Urinary bladder (tissue), 4 donors: ENCODE data around the gene KCTD20. TPM values are rescaled to one million over a fixed set of nuclear protein-coding genes. Genes with fewer than 3 reads are reported as not detected.
"Not testable (repeated sequence)": the region's sequence is repeated elsewhere in the genome, so short reads cannot be mapped to it uniquely, and the experiment has no call there.

Experiments
- DNase-seq: peaks from one replicate; pipeline ENCODE4 v3.0.0-alpha.2; 2015; ENCODE audit errors: extremely low spot score
- H3K27ac ChIP-seq: one replicate; pipeline ENCODE4 v1.5.1; 2013; ENCODE audit warnings: low read depth, mild to moderate bottlenecking, moderate library complexity
- H3K36me3 ChIP-seq: one replicate; pipeline ENCODE4 v1.6.1; 2013; ENCODE audit warnings: mild to moderate bottlenecking, moderate library complexity; ENCODE audit not compliant: insufficient read depth
- H3K4me1 ChIP-seq: one replicate; pipeline ENCODE4 v1.6.1; 2013; ENCODE audit warnings: mild to moderate bottlenecking, moderate library complexity; ENCODE audit not compliant: insufficient read depth
- H3K4me3 ChIP-seq: one replicate; pipeline ENCODE4 v1.5.1; 2013; ENCODE audit warnings: low read depth, low read length
- WGBS: extraction: QIAGEN DNeasy Blood & Tissue Kit; methylation state at CpG from one replicate; pipeline ENCODE4 v1.1.7; 2013; 5-methylcytosine and 5-hydroxymethylcytosine counted together
- polyA plus RNA-seq: library from polyadenylated mRNA; stranded (reverse); fragments of 200-250 nt; gene quantifications from one replicate; pipeline ENCODE4 v1.2.3, GENCODE V29; 2013
- total RNA-seq: library from RNA; depleted of rRNA; stranded (reverse); fragments of >200 nt; gene quantifications from one replicate; pipeline ENCODE4 v1.2.3, GENCODE V29; 2014
- donor health status: healthy with polysubstance abuse.
- donor health status: healthy.

Gene KCTD20
- total and polyA plus RNA-seq, 2 donors, result 37.2 to 93.5 TPM

DNA sequence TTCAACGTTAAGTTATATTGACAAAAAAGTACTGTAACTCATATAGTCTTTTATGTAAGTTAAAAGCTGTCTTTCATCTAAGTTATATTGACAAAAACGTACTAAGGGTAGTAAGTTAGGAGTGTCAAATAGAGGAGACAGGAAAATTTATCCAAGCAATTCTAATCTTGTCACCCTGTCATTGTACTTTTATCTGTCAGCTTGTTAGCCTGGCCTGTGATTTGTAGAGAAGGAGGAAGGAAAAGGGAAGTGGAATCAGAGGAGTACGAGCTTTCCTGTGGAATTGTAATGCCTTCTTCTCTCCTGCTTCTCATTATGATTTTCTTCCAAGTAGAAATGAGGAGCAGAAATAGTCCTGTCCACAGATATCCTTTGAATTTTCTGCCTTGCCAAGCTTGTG, 18.8 kb downstream of the KCTD20 start:
- no peaks in the 10 kb centered on the region for H3K4me1 ChIP-seq
- H3K4me3 ChIP-seq, result no peak overlapping the region
- 61% methylated on average over 3 of the region's 3 CpGs for WGBS
- H3K36me3 ChIP-seq, result no peaks in the 10 kb centered on the region
- no peak overlapping the region for H3K27ac ChIP-seq
- DNase-seq, result no peak

DNA sequence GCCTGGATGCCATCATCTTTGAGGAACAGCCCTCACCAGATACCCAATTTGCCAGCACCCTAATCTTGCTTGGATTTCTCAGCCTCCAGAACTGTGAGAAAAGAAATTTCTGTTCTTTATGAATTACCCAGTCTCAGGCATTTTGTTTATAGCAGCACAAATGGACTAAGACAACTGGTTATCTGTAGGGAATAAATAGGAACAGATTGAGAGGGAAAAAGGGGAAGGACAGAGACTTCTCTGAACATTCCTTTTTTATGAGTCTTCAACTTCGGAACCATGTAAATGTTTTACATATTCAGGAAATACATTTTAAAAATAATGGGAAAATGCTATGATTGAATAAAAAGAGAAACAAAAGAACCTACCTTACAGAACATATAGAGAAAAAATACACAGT, 20.9 kb downstream of the KCTD20 start:
- no peak overlapping the region for H3K27ac ChIP-seq
- no peak for DNase-seq
- no peaks in the 10 kb centered on the region for H3K36me3 ChIP-seq
- WGBS, result 16% methylated on average over 1 of the region's 1 CpG
- no peak overlapping the region for H3K4me3 ChIP-seq
- H3K4me1 ChIP-seq, result no peaks in the 10 kb centered on the region

DNA sequence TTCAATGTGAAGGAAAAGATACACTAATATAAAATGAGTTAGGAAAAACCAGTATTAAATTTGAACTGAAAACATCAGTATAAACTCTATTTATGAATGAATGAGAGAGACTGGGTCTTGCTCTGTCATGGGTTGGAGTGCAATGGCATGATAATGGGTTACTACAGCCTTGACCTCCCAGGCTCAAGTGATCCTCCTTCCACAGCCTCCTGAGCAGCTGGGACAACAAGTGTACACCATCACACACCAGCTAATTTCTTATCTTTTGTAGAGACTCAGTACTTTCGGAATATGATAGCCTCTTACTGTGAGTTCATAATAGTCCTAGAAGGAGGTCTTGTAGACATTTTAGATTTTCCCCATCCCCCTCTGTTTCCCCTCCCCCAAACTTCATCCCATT, 21.4 kb downstream of the KCTD20 start:
- H3K4me3 ChIP-seq, result no peak overlapping the region
- no peaks in the 10 kb centered on the region for H3K36me3 ChIP-seq
- WGBS, result 84% methylated on average over 1 of the region's 1 CpG
- no peak overlapping the region for H3K27ac ChIP-seq
- no peaks in the 10 kb centered on the region for H3K4me1 ChIP-seq
- no peak for DNase-seq

DNA sequence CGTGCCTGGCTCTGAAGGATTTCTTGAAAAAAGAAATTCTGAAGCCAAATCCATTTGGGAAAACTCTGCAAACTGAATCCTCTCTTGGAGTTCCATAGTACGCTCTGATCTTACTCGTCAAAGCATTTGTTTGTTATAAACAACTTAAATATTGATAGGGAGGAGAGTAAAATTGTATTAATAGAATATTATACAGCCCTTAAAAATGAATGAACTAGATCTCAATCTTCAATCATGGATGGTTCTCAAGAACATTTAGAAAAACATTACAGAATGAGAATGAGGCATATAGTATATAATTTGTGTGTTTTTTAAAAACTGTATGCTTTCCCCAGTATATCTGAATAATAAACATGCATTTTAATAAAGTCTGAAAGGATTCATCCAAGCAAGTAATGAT, 24.8 kb downstream of the KCTD20 start:
- no peak for DNase-seq
- peaks cover 5% of the 10 kb centered on the region for H3K36me3 ChIP-seq
- no peak overlapping the region for H3K27ac ChIP-seq
- no peak overlapping the region for H3K4me3 ChIP-seq
- H3K4me1 ChIP-seq, result no peaks in the 10 kb centered on the region
- WGBS, result 98% methylated on average over 3 of the region's 3 CpGs

DNA sequence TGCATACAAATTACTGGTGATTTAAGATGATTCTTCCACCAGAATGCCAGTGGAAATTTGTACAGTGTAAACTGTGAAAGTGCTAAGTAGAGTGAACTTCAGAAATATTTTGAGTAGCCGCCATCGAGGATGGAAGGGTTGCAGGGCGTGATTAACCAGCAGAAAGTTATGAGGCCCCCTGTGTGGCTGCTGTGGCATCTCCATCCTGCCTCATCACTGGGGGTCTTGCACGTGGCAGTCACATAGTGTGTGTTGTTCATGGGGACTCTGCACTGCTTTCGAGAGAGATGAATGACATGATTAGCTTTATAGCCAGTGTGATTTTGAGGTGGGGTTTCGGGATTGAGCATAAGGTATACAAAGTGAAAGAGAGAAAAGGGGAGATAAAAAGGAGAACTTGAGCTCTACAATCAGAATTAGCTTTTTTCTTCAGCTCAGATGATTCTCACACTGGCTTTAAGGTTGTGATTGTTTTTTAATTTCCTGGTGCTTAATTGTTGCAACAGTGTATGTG, 26.4 kb downstream of the KCTD20 start:
- DNase-seq, result no peak
- H3K4me3 ChIP-seq, result no peak overlapping the region
- no peaks in the 10 kb centered on the region for H3K4me1 ChIP-seq
- 69% methylated on average over 6 of the region's 6 CpGs for WGBS
- no peak overlapping the region for H3K27ac ChIP-seq
- peaks cover 5% of the 10 kb centered on the region for H3K36me3 ChIP-seq

DNA sequence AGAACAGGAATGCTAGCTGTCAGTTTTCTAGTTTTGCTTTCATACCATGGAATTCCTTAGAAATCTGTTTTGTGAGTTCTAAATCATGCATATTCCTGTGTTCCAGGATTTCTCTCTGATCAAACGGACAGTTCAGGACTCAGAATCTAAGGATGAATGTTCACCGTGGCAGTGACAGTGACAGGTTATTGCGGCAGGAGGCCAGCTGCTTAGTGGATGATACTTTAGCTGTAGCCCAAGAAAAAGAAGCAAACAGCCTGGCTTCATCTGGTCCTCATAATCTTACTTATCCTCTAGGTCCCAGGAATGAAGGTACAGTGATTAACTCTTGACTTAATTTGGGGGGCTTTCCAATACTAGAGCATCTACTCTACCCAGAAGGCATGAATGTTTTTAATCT, 27.1 kb downstream of the KCTD20 start:
- Histone ChIP-seq H3K4me1 (no peaks in the 10 kb centered on the region), H3K36me3 (peaks cover 5% of the 10 kb centered on the region), H3K27ac (no peak overlapping the region), H3K4me3 (no peak overlapping the region)
- DNase-seq, result no peak
- 89% methylated on average over 3 of the region's 3 CpGs for whole genome bisulfite sequencing

DNA sequence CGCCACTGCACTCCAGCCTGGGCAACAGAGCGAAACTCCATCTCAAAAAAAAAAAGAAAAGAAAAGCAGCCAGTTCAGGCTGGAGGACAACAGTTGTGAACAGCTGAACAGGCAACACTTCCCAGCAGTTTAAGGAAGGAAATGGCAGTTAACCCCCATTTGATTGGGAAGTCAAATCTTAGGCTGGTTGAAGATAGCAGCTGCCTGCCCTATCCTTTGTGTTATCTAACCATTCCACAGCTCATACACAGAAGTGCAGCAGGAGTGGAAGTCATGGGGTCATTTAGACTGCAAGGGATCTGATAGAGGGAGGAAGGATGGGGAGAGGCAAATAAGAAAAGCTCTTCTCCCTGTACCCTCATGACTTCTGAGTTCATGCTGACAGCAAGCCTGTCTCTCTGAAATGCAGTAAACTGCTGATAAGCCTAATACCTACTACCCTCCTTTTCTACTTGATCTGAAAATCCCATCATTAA, 35.3 kb downstream of the KCTD20 start:
- H3K4me1 ChIP-seq, result no peaks in the 10 kb centered on the region
- H3K36me3 ChIP-seq, result peaks cover 2% of the 10 kb centered on the region
- no peak overlapping the region for H3K4me3 ChIP-seq
- DNase-seq, result no peak
- WGBS, result 92% methylated on average over 2 of the region's 2 CpGs
- no peak overlapping the region for H3K27ac ChIP-seq

DNA sequence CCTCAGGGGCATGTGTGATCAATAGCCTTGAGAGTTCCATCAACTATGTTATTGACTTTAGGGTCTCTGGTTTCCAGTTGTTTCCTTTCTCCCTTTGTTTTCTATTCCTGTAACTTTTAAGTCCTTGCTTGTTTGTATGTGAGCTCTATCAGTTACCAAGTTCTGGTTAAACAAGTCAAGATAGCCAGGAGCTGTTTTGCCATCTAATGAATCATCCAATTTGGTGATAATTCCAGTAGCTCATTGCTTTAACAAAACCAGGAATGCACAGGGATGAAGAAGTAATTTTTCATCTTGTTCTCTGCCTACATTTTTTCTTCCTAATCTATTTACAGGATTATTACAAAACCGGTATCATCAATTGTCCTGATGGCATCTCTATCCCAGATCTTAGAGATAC, 36.5 kb downstream of the KCTD20 start:
- no peak overlapping the region for H3K4me3 ChIP-seq
- H3K27ac ChIP-seq, result no peak overlapping the region
- no peaks in the 10 kb centered on the region for H3K4me1 ChIP-seq
- DNase-seq, result no peak
- peaks cover 2% of the 10 kb centered on the region for H3K36me3 ChIP-seq
- 86% methylated on average over 1 of the region's 1 CpG for WGBS

DNA sequence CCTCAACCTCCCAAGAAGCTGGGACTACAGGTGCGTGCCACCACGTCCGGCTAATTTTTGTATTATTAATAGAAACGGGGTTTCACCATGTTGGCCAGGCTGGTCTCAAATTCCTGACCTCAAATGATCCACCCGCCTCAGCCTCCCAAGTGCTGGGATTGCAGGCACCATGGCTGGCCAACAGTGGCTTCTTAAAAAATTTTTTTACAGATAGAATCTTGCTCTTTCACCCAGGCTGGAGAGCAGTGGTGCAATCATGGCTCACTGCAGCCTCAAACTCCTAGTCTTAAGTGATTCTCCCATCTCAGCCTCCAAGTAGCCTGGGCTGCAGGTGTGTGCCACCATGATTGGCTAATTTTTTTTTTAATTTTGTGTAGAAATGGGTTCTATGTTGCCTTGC, 40.5 kb downstream of the KCTD20 start:
- H3K4me3 ChIP-seq, H3K36me3 ChIP-seq, H3K4me1 ChIP-seq, H3K27ac ChIP-seq, DNase-seq: not testable (repeated sequence)
- 96% methylated on average over 5 of the region's 5 CpGs for WGBS

DNA sequence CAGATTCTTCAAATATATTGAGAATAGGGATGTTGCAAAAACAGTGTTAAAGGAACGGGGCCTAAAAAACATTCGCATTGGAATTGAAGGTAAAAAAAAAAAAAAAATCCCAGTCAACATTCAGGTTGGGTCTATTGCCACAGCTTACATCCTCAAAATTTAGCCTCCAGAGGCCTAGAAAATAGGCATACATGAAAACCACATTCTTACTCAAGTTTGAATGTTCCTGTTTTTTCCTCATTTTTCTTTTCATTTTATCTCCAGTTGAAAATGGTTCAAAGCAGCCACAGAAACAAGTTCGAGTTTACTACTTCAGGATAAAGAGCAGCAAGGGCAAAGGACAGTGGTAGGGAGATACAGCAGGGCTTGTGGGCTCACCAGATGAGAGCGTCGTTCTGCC, 41.9 kb downstream of the KCTD20 start:
- WGBS, result 90% methylated on average over 5 of the region's 5 CpGs
- Histone ChIP-seq H3K36me3 (peaks cover 2% of the 10 kb centered on the region), H3K4me1 (no peaks in the 10 kb centered on the region), H3K4me3 (no peak overlapping the region), H3K27ac (no peak overlapping the region)
- DNase-seq, result no peak

GRCh38 chr6:36487698-36488097, 44.9 kb downstream of the KCTD20 start:
- no peak overlapping the region for H3K27ac ChIP-seq
- H3K36me3 ChIP-seq, result no peaks in the 10 kb centered on the region
- no peaks in the 10 kb centered on the region for H3K4me1 ChIP-seq
- DNase-seq, result no peak
- WGBS, result 81% methylated on average over 1 of the region's 1 CpG
- H3K4me3 ChIP-seq, result no peak overlapping the region

- Histone ChIP-seq H3K27ac (no peak overlapping the region), H3K36me3 (no peaks in the 10 kb centered on the region), H3K4me3 (no peak overlapping the region), H3K4me1 (no peaks in the 10 kb centered on the region)
- no peak for DNase-seq
Observed at GRCh38 chr6:36488221-36488620, 45.4 kb downstream of the KCTD20 start.

DNA sequence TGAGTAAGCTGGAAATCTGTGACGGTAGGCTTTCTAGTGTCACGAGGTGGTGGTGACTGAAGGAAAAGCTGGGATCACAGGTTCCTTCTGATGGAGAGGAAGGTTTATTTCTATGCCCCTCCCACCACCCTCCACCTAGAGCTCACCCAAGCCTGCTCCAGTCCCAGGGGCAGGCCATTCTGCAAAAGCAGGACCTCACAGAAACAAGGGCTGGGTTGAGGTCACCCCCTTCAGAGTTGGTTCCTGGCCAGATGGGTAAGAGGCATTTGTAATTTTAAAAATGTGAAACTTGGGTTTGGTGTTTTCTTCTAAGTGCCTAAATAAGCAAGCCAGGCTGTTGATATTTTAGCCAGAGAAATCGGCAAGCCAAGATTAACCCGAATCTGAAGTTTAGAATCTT, 46.6 kb downstream of the KCTD20 start:
- Histone ChIP-seq H3K4me1 (no peaks in the 10 kb centered on the region), H3K4me3 (no peak overlapping the region), H3K36me3 (no peaks in the 10 kb centered on the region), H3K27ac (no peak overlapping the region)
- no peak for DNase-seq
- 77% methylated on average over 4 of the region's 4 CpGs for WGBS

- no peaks in the 10 kb centered on the region for H3K4me1 ChIP-seq
- H3K36me3 ChIP-seq, result peaks cover 3% of the 10 kb centered on the region
- no peak for DNase-seq
- WGBS, result 94% methylated on average over 7 of the region's 7 CpGs
- no peak overlapping the region for H3K4me3 ChIP-seq
- H3K27ac ChIP-seq, result no peak overlapping the region
Observed at GRCh38 chr6:36491378-36491965, 48.7 kb downstream of the KCTD20 start.

DNA sequence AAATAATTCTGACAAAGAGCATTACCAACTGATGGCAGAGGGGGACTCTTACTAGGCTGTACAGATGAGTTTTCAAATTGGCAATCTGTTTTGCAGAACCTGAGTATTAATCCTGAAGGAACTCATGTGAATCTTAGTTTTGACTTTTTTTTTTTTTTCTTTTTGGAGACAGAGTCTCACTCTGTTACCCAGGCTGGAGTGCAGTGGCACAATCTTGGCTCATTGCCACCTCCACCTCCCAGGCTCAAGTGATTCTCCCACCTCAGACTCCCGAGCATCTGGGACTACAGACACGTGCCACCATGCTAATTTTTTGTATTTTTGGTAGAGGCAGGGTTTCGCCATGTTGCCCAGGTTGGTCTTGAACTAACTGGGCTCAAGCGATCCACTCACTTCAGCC, 49.3 kb downstream of the KCTD20 start:
- Histone ChIP-seq H3K4me1 (no peaks in the 10 kb centered on the region), H3K4me3 (no peak overlapping the region), H3K36me3 (peaks cover 3% of the 10 kb centered on the region), H3K27ac (no peak overlapping the region)
- WGBS, result 89% methylated on average over 4 of the region's 4 CpGs
- DNase-seq, result no peak
